A673 (cell line): ENCODE results near the gene TMEM163.

ENCODE experiments used
- CTCF ChIP-seq: fragments of 300-800, 200-600 bp; sonication (generic); conservative IDR thresholded peaks from 2 replicates; pipeline ENCODE4 v1.5.1; 2017; ENCODE audit warnings: low read depth, mild to moderate bottlenecking, antibody characterized with exemption, low read length, moderate library complexity, mixed read lengths
- EZH2 ChIP-seq: fragments of 200-600 bp; sonication (generic); IDR thresholded peaks from 2 replicates; pipeline ENCODE4 v1.6.1; 2017; ENCODE audit warnings: borderline replicate concordance, low read depth, mild to moderate bottlenecking, mixed read lengths, antibody characterized with exemption, low read length; ENCODE audit not compliant: poor library complexity, severe bottlenecking

GRCh38 chr2:134623796-134624195, 95.0 kb downstream of the TMEM163 start:
- TF ChIP-seq EZH2 (no peak), CTCF (no peak)
